DOHH2 (cell line): ENCODE data around the gene INF2.

Experiments
- CTCF ChIP-seq: fragments of 200-600 bp; sonication (generic); IDR thresholded peaks from one replicate; pipeline ENCODE4 v1.5.1; 2014; ENCODE audit warnings: antibody characterized with exemption, mild to moderate bottlenecking, low read depth, low read length; ENCODE audit not compliant: poor library complexity, severe bottlenecking
- EZH2phosphoT487 ChIP-seq: fragments of 200-600 bp; sonication (generic); IDR thresholded peaks from 2 replicates; pipeline ENCODE4 v1.6.1; 2017; ENCODE audit warnings: borderline replicate concordance, mild to moderate bottlenecking, antibody characterized with exemption, low read length, moderate library complexity, mixed read lengths

GRCh38 chr14:104700225-104700651 lies 10.8 kb downstream of the INF2 start:
- no peak for TF ChIP-seq CTCF
- TF ChIP-seq EZH2phosphoT487, result no peak
